NT2/D1 (cell line): ENCODE data around the gene TXK.

Source experiments
- SUZ12 ChIP-seq: IDR thresholded peaks from 2 replicates; pipeline ENCODE4 v1.6.1; 2011; ENCODE audit not compliant: insufficient read length, insufficient read depth; ENCODE audit errors: extremely low read depth
- YY1 ChIP-seq: IDR thresholded peaks from 2 replicates; pipeline ENCODE4 v1.6.1; 2011; ENCODE audit not compliant: insufficient read length, insufficient read depth

DNA sequence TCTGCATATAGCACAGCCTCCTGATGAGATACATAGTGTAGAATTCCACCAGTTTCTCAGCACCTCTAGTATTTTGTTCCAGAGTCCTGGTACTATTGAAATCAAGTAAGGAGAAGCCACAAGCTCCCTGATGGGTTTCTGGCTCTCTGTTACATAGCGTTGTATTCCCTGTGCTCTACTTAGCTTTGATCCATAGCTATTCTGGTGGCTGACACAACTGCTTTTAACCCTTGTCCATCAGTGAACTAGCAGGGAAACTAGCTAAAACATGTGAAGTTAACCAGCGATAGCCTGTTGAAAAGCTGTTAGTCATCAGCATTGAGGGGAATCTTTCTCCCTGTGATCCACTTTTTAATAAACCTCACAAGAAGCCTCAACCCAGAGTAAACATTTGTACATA lies 90.5 kb downstream of the TXK start:
- no peak for TF ChIP-seq YY1
- no peak for TF ChIP-seq SUZ12
